MM.1S (cell line): Measurements from ENCODE around the gene TNXB.

Experiments
- DNase-seq: peaks from one replicate; pipeline ENCODE4 v3.0.0-alpha.2; 2015
- H2AFZ ChIP-seq: fragments of 300-600 bp; sonication (generic); 2 replicates; pipeline ENCODE4 v1.6.0; 2016; ENCODE audit warnings: antibody characterized with exemption, low read length
- H3F3A ChIP-seq: fragments of 300-600 bp; sonication (generic); 2 replicates; pipeline ENCODE4 v1.6.1; 2016; ENCODE audit warnings: mild to moderate bottlenecking, antibody characterized with exemption, low read length, moderate library complexity, mixed read lengths; ENCODE audit not compliant: insufficient read depth
- H3K27ac ChIP-seq: fragments of 300-600 bp; sonication (generic); 2 replicates; pipeline ENCODE4 v1.5.1; 2016; ENCODE audit warnings: mild to moderate bottlenecking, low read length
- H3K27me3 ChIP-seq: fragments of 300-600 bp; sonication (generic); replicated peaks from 2 replicates; pipeline ENCODE4 v1.6.0; 2016; ENCODE audit warnings: low read length; ENCODE audit not compliant: insufficient read depth
- H3K36me3 ChIP-seq: fragments of 300-600 bp; sonication (generic); replicated peaks from 2 replicates; pipeline ENCODE4 v1.6.1; 2016; ENCODE audit warnings: mild to moderate bottlenecking, low read length, mixed read lengths; ENCODE audit not compliant: insufficient read depth
- H3K4me1 ChIP-seq: fragments of 300-600 bp; sonication (generic); 2 replicates; pipeline ENCODE4 v1.6.1; 2016; ENCODE audit warnings: low read length, mixed read lengths
- H3K4me2 ChIP-seq: fragments of 300-600 bp; sonication (generic); 2 replicates; pipeline ENCODE4 v1.6.0; 2016; ENCODE audit warnings: low read depth, low read length
- H3K4me3 ChIP-seq: fragments of 300-600 bp; sonication (generic); 2 replicates; pipeline ENCODE4 v1.5.1; 2016; ENCODE audit warnings: low read length, mixed read lengths
- H3K79me2 ChIP-seq: fragments of 300-600 bp; sonication (generic); 2 replicates; pipeline ENCODE4 v1.6.1; 2016; ENCODE audit warnings: mixed run types, low read length, mixed read lengths
- H3K9ac ChIP-seq: fragments of 300-600 bp; sonication (generic); 2 replicates; pipeline ENCODE4 v1.6.1; 2016; ENCODE audit warnings: low read length, mixed read lengths
- H3K9me2 ChIP-seq: fragments of 300-600 bp; sonication (generic); replicated peaks from 2 replicates; pipeline ENCODE4 v1.6.1; 2016; ENCODE audit warnings: mild to moderate bottlenecking, low read length, mixed read lengths; ENCODE audit not compliant: insufficient read depth
- H3K9me3 ChIP-seq: fragments of 300-600 bp; sonication (generic); replicated peaks from 2 replicates; pipeline ENCODE4 v1.6.1; 2016; ENCODE audit warnings: mild to moderate bottlenecking, low read length, mixed read lengths; ENCODE audit not compliant: insufficient read depth
- H4K20me1 ChIP-seq: fragments of 300-600 bp; sonication (generic); 2 replicates; pipeline ENCODE4 v1.6.1; 2016; ENCODE audit warnings: mild to moderate bottlenecking, low read length, moderate library complexity, mixed read lengths; ENCODE audit not compliant: insufficient read depth
- CTCF ChIP-seq: fragments of 300-600 bp; sonication (generic); IDR thresholded peaks from 2 replicates; pipeline ENCODE4 v1.5.1; 2016; ENCODE audit warnings: antibody characterized with exemption, low read length, mixed read lengths
- EZH2 ChIP-seq: fragments of 300-600 bp; sonication (generic); optimal IDR thresholded peaks from 2 replicates; pipeline ENCODE3; 2017; ENCODE audit warnings: low read depth, mild to moderate bottlenecking, antibody characterized with exemption, low read length, mixed read lengths
- EZH2phosphoT487 ChIP-seq: fragments of 300-600 bp; sonication (generic); IDR thresholded peaks from 2 replicates; pipeline ENCODE4 v1.6.1; 2018; ENCODE audit warnings: antibody characterized with exemption, low read length

TNXB gene

GRCh38 chr6:32097364-32097763 is 11.8 kb downstream of the TNXB start:
- H3K4me1 ChIP-seq = no peaks in the 10 kb centered on the region
- no peak overlapping the region for H3K27ac ChIP-seq
- no peaks in the 10 kb centered on the region for H3K36me3 ChIP-seq
- no peaks in the 10 kb centered on the region for H4K20me1 ChIP-seq
- no peak overlapping the region for H3K4me3 ChIP-seq
- DNase-seq = no peak
- no peaks in the 10 kb centered on the region for H3K9me2 ChIP-seq
- no peaks in the 10 kb centered on the region for H3K79me2 ChIP-seq
- no peak overlapping the region for H2AFZ ChIP-seq
- no peaks in the 10 kb centered on the region for H3F3A ChIP-seq
- TF ChIP-seq EZH2 (no peak), CTCF (no peak), EZH2phosphoT487 (no peak)
- H3K9me3 ChIP-seq = no peaks in the 10 kb centered on the region
- no peak overlapping the region for H3K4me2 ChIP-seq
- no peak overlapping the region for H3K9ac ChIP-seq
- H3K27me3 ChIP-seq = peaks cover 78% of the 10 kb centered on the region

- Histone ChIP-seq H3K79me2 (no peaks in the 10 kb centered on the region), H3F3A (no peaks in the 10 kb centered on the region), H3K27me3 (peaks cover 78% of the 10 kb centered on the region), H3K4me2 (no peak overlapping the region), H2AFZ (no peak overlapping the region), H4K20me1 (no peaks in the 10 kb centered on the region), H3K4me3 (no peak overlapping the region), H3K36me3 (no peaks in the 10 kb centered on the region), H3K27ac (no peak overlapping the region), H3K9ac (no peak overlapping the region), H3K4me1 (no peaks in the 10 kb centered on the region), H3K9me2 (no peaks in the 10 kb centered on the region), H3K9me3 (no peaks in the 10 kb centered on the region)
- DNase-seq = no peak
- no peak for TF ChIP-seq EZH2
- TF ChIP-seq CTCF = no peak
- TF ChIP-seq EZH2phosphoT487 = no peak
Measured at GRCh38 chr6:32096394-32097258, 12.5 kb downstream of the TNXB start.

GRCh38 chr6:32096087-32096393 is 13.1 kb downstream of the TNXB start:
- Histone ChIP-seq H4K20me1 (no peaks in the 10 kb centered on the region), H2AFZ (no peak overlapping the region), H3K9me2 (no peaks in the 10 kb centered on the region), H3K9me3 (no peaks in the 10 kb centered on the region), H3K27me3 (peaks cover 81% of the 10 kb centered on the region), H3K4me1 (no peaks in the 10 kb centered on the region), H3K4me3 (no peak overlapping the region), H3K9ac (no peak overlapping the region), H3K27ac (no peak overlapping the region), H3K4me2 (no peak overlapping the region), H3K79me2 (no peaks in the 10 kb centered on the region), H3F3A (no peaks in the 10 kb centered on the region), H3K36me3 (no peaks in the 10 kb centered on the region)
- TF ChIP-seq EZH2phosphoT487 (no peak), EZH2 (no peak), CTCF (no peak)
- no peak for DNase-seq
